Middle frontal gyrus (tissue), 1 donor: Measurements from ENCODE around the gene TUB.
A peak's percentile ranks its signal among the peaks of the same experiment; 100 is the strongest.

Experiments used
- DNase-seq: peaks from one replicate; pipeline ENCODE4 v3.0.0-alpha.2; 2015; ENCODE audit warnings: low spot score; ENCODE audit errors: extremely low spot score

TUB gene

GRCh38 chr11:8080674-8081590 lies at the start of gene TUB:
TSS of gene TUB (plus strand) at chr11:8081211. CDS start at chr11:8081511, 300 bp downstream.
- DNase-seq: no peak

GRCh38 chr11:8031248-8032115 lies 49.5 kb upstream of the TUB start:
- DNase-seq: no peak

GRCh38 chr11:8032122-8032521 lies 48.9 kb upstream of the TUB start:
- DNase-seq: no peak

GRCh38 chr11:8032576-8033304 lies 48.3 kb upstream of the TUB start:
- DNase-seq: no peak

GRCh38 chr11:8033305-8034105 lies 47.5 kb upstream of the TUB start:
- DNase-seq: peak; percentile 33

GRCh38 chr11:8034106-8034585 lies 46.9 kb upstream of the TUB start:
- DNase-seq: no peak

- no peak for DNase-seq
Measured at GRCh38 chr11:8034604-8035190, 46.3 kb upstream of the TUB start.

GRCh38 chr11:8035200-8035855 lies 45.7 kb upstream of the TUB start:
- DNase-seq: no peak

GRCh38 chr11:8036002-8036802 lies 44.8 kb upstream of the TUB start:
- DNase-seq: no peak

GRCh38 chr11:8036986-8037385 lies 44.0 kb upstream of the TUB start:
- DNase-seq: no peak

- DNase-seq: no peak
Measured at GRCh38 chr11:8038393-8038792, 42.6 kb upstream of the TUB start.

GRCh38 chr11:8038811-8039529 lies 42.0 kb upstream of the TUB start:
- no peak for DNase-seq

- no peak for DNase-seq
Measured at GRCh38 chr11:8039530-8040260, 41.3 kb upstream of the TUB start.

GRCh38 chr11:8040261-8040920 lies 40.6 kb upstream of the TUB start:
- no peak for DNase-seq

GRCh38 chr11:8040921-8041285 lies 40.1 kb upstream of the TUB start:
- no peak for DNase-seq

- DNase-seq: no peak
Measured at GRCh38 chr11:8041576-8041975, 39.4 kb upstream of the TUB start.

- no peak for DNase-seq
Measured at GRCh38 chr11:8043756-8044155, 37.3 kb upstream of the TUB start.
